ENCODE data around the gene OTUD3.

DNA sequence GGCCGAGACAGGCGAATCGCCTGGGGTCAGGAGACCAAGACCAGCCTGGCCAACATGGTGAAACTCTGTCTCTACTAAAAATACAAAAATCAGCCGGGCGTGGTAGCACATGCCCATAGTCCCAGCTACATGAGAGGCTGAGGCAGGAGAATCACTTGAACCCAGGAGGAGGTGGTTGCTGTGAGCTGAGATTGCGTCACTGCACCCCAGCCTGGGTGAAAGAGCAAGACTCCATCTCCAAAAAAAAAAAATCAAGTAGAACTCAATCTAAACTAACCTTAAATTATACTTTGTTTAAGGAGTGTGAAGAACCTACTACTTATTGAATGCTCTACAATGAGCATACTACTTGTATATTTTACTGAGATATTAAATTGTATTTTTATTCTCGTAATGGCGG, 36.6 kb upstream of the OTUD3 start:
- TF ChIP-seq POLR2A (IDR thresholded peaks at IDR 0.05; ENCODE audit: low read depth, low read length): no peak
- no peak for TF ChIP-seq POLR2AphosphoS5 (IDR thresholded peaks at IDR 0.05; ENCODE audit: low read depth, low read length)
- no peak for TF ChIP-seq TAF1 (IDR thresholded peaks at IDR 0.05; ENCODE audit: borderline replicate concordance, low read depth, low read length)
